ENCODE data around the gene PRKG1. TPM values are rescaled to one million over a fixed set of nuclear protein-coding genes. Genes with fewer than 3 reads are reported as not detected.

The PRKG1 gene
- total and polyA plus RNA-seq, 4 donors, result 0.46 to 5.1 (median 1.5) TPM

GRCh38 chr10:52280051-52280450, 1205.8 kb downstream of the PRKG1 start:
- no peak for DNase-seq (ENCODE audit: low spot score)
- WGBS, result 77% methylated on average over 1 of the region's 1 CpG
- no peaks in the 10 kb centered on the region for H3K4me1 ChIP-seq (ENCODE audit: control insufficient read depth in 4 of 4, insufficient read depth in 4 of 4, low read length in 3 of 4)
- TF ChIP-seq YY1 (IDR thresholded peaks at IDR 0.05) (no peak), ATF3 (IDR thresholded peaks at IDR 0.05) (no peak), RAD21 (IDR thresholded peaks at IDR 0.05) (no peak), REST (IDR thresholded peaks at IDR 0.05) (no peak), RXRA (IDR thresholded peaks at IDR 0.05) (no peak), CTCF (IDR thresholded peaks at IDR 0.05; ENCODE audit: low read depth, low read length, missing input control) (no peak), ZBTB33 (IDR thresholded peaks at IDR 0.05) (no peak), MAX (IDR thresholded peaks at IDR 0.05) (no peak), HNF4A (conservative IDR thresholded peaks at IDR 0.05) (no peak), SP1 (IDR thresholded peaks at IDR 0.05) (no peak), FOXA1 (IDR thresholded peaks at IDR 0.05) (no peak), EGR1 (IDR thresholded peaks at IDR 0.05; ENCODE audit: low read depth in 2 of 2) (no peak), HNF4G (IDR thresholded peaks at IDR 0.05) (no peak), GABPA (IDR thresholded peaks at IDR 0.05 in 1 of 2, conservative IDR thresholded peaks at IDR 0.05 in 1 of 2) (no peak), FOXA2 (IDR thresholded peaks at IDR 0.05) (no peak), TAF1 (conservative IDR thresholded peaks at IDR 0.05) (no peak), JUND (IDR thresholded peaks at IDR 0.05) (no peak), NR2F2 (IDR thresholded peaks at IDR 0.05) (no peak)
- no peaks in the 10 kb centered on the region for H3K36me3 ChIP-seq (ENCODE audit: control insufficient read depth in 4 of 4, insufficient read depth in 3 of 4, low read depth in 1 of 4, low read length in 3 of 4)
- no peak overlapping the region for H3K27ac ChIP-seq (ENCODE audit: low read depth in 1 of 2, low read length in 2 of 2)
- H3K27me3 ChIP-seq (ENCODE audit: control insufficient read depth in 4 of 4, insufficient read depth in 4 of 4, low read length in 3 of 4), result no peaks in the 10 kb centered on the region
- no peak overlapping the region for H3K4me3 ChIP-seq (ENCODE audit: low read depth in 1 of 3, low read length in 3 of 3)
- no peaks in the 10 kb centered on the region for H3K9me3 ChIP-seq (ENCODE audit: control insufficient read depth in 4 of 4, low read length in 3 of 4)
- no peak overlapping the region for H3K9ac ChIP-seq (ENCODE audit: low read depth in 1 of 2, low read length in 2 of 2)
